ENCODE results near the gene CEP152.

Gene CEP152

GRCh38 chr15:48806151-48806550 is 4.7 kb downstream of the CEP152 start:
- Histone ChIP-seq H3K4me3 (no peak overlapping the region), H3K27ac (no peak overlapping the region), H3K4me1 (peaks cover 0 to 16% (median 6%) of the 10 kb centered on the region in 4 donors), H3K27me3 (no peaks in the 10 kb centered on the region), H3K9me3 (no peaks in the 10 kb centered on the region), H3K36me3 (no peaks in the 10 kb centered on the region)
- no peak for TF ChIP-seq CTCF (IDR thresholded peaks at IDR 0.05)
- DNase-seq, result no peak
- intact Hi-C loops (cut with DNase I; ENCODE audit: low total_unique reads), result loop anchor here (10.0 kb wide), 1 partner anchor 161 kb away; the partner anchor contains the start of gene FBN1

- H3K9me3 ChIP-seq, result no peaks in the 10 kb centered on the region
- peaks cover 0 to 16% (median 9%) of the 10 kb centered on the region in 4 donors for H3K4me1 ChIP-seq
- no peak overlapping the region for H3K27ac ChIP-seq
- DNase-seq, result no peak
- intact Hi-C loops (cut with DNase I; ENCODE audit: low total_unique reads), result loop anchor here (10.0 kb wide), 1 partner anchor 161 kb away; the partner anchor contains the start of gene FBN1
- no peak overlapping the region for H3K4me3 ChIP-seq
- no peaks in the 10 kb centered on the region for H3K27me3 ChIP-seq
- no peak for TF ChIP-seq CTCF (IDR thresholded peaks at IDR 0.05)
- H3K36me3 ChIP-seq, result no peaks in the 10 kb centered on the region
These were observed 5.3 kb downstream of the CEP152 start for GRCh38 chr15:48805591-48805990.

- no peak for DNase-seq
- Histone ChIP-seq H3K36me3 (no peaks in the 10 kb centered on the region), H3K9me3 (no peaks in the 10 kb centered on the region), H3K4me1 (peaks cover 0 to 10% (median 6%) of the 10 kb centered on the region in 4 donors), H3K4me3 (no peak overlapping the region), H3K27me3 (no peaks in the 10 kb centered on the region), H3K27ac (no peak overlapping the region)
- intact Hi-C loops (cut with DNase I; ENCODE audit: low total_unique reads), result loop anchor here (10.0 kb wide), 1 partner anchor 159 kb away; the partner anchor contains the start of gene FBN1
- TF ChIP-seq CTCF (IDR thresholded peaks at IDR 0.05), result no peak
These were observed 7.0 kb downstream of the CEP152 start for GRCh38 chr15:48803877-48804276.

- Histone ChIP-seq H3K4me3 (no peak overlapping the region), H3K9me3 (no peaks in the 10 kb centered on the region), H3K4me1 (peaks cover 0 to 10% (median 6%) of the 10 kb centered on the region in 4 donors), H3K27me3 (no peaks in the 10 kb centered on the region), H3K36me3 (no peaks in the 10 kb centered on the region), H3K27ac (no peak overlapping the region)
- no peak for TF ChIP-seq CTCF (IDR thresholded peaks at IDR 0.05)
- DNase-seq, result no peak
- intact Hi-C loops (cut with DNase I; ENCODE audit: low total_unique reads), result loop anchor here (10.0 kb wide), 1 partner anchor 158 kb away; the partner anchor contains the start of gene FBN1
These were observed 8.0 kb downstream of the CEP152 start for GRCh38 chr15:48802867-48803266.

GRCh38 chr15:48802257-48802656 is 8.6 kb downstream of the CEP152 start:
- no peaks in the 10 kb centered on the region for H3K9me3 ChIP-seq
- H3K4me1 ChIP-seq, result peaks cover 0 to 10% (median 6%) of the 10 kb centered on the region in 4 donors
- no peak overlapping the region for H3K4me3 ChIP-seq
- no peak for TF ChIP-seq CTCF (IDR thresholded peaks at IDR 0.05)
- no peak for DNase-seq
- intact Hi-C loops (cut with DNase I; ENCODE audit: low total_unique reads), result loop anchor here (10.0 kb wide), 1 partner anchor 157 kb away; the partner anchor contains the start of gene FBN1
- no peaks in the 10 kb centered on the region for H3K36me3 ChIP-seq
- H3K27me3 ChIP-seq, result no peaks in the 10 kb centered on the region
- no peak overlapping the region for H3K27ac ChIP-seq

All from tibial artery (tissue), 4 donors.